Measurements from ENCODE around the gene EIF3L. TPM values are rescaled to one million over a fixed set of nuclear protein-coding genes. Genes with fewer than 3 reads are reported as not detected.
"Not testable (repeated sequence)": the region's sequence is repeated elsewhere in the genome, so short reads cannot be mapped to it uniquely, and the experiment has no call there.

The EIF3L gene
- total RNA-seq: 460 and 480 TPM in 2 replicates

GRCh38 chr22:37849089-37849751, at the start of gene EIF3L:
TSS of gene EIF3L (plus strand) at chr22:37849419. CDS start at chr22:37849450, 31 bp downstream.
- H3K4me3 Mint-ChIP-seq: peak within 1 kb of the TSS; percentile 98
- intact Hi-C loops (cut with micrococcal nuclease): loop anchor here (1.0 kb wide), 2 partner anchors 85 to 241 kb away; partner anchors contain the start of gene GGA1
- H3K9me3 Mint-ChIP-seq: no peaks in the 10 kb centered on the region
- peaks cover 41% of the 10 kb centered on the region for H3K4me1 Mint-ChIP-seq
- peaks cover 39% of the 10 kb centered on the region for H3K36me3 Mint-ChIP-seq (ENCODE audit: low read depth)
- H3K27me3 Mint-ChIP-seq: no peaks in the 10 kb centered on the region
- DNase-seq: peak; percentile 97
- H3K27ac Mint-ChIP-seq: peak within 1 kb of the TSS; percentile 97

- H3K27ac Mint-ChIP-seq; intact Hi-C loops (cut with micrococcal nuclease); H3K4me3 Mint-ChIP-seq; DNase-seq; H3K36me3 Mint-ChIP-seq (ENCODE audit: low read depth); H3K9me3 Mint-ChIP-seq: not testable (repeated sequence)
- peaks cover 17% of the 10 kb centered on the region for H3K4me1 Mint-ChIP-seq
- peaks cover 29% of the 10 kb centered on the region for H3K27me3 Mint-ChIP-seq
These were observed 49.2 kb upstream of the EIF3L start for GRCh38 chr22:37799979-37800378.

- H3K4me1 Mint-ChIP-seq: peaks cover 32% of the 10 kb centered on the region
- no peaks in the 10 kb centered on the region for H3K9me3 Mint-ChIP-seq
- H3K4me3 Mint-ChIP-seq: peak overlapping the region; percentile 81
- H3K27me3 Mint-ChIP-seq: peaks cover 37% of the 10 kb centered on the region
- peaks cover 5% of the 10 kb centered on the region for H3K36me3 Mint-ChIP-seq (ENCODE audit: low read depth)
- H3K27ac Mint-ChIP-seq: no peak overlapping the region
- DNase-seq: no peak
- intact Hi-C loops (cut with micrococcal nuclease): loop anchor here (2.0 kb wide), 1 partner anchor 17 kb away; no protein-coding TSS in a partner anchor
These were observed 47.3 kb upstream of the EIF3L start for GRCh38 chr22:37801946-37802309.

- H3K9me3 Mint-ChIP-seq: no peaks in the 10 kb centered on the region
- H3K27ac Mint-ChIP-seq: peak overlapping the region; percentile 9
- H3K27me3 Mint-ChIP-seq: peaks cover 37% of the 10 kb centered on the region
- peaks cover 36% of the 10 kb centered on the region for H3K4me1 Mint-ChIP-seq
- intact Hi-C loops (cut with micrococcal nuclease): loop anchor here (2.0 kb wide), 1 partner anchor 16 kb away; no protein-coding TSS in a partner anchor
- DNase-seq: peak; percentile 77
- H3K36me3 Mint-ChIP-seq (ENCODE audit: low read depth): peaks cover 5% of the 10 kb centered on the region
- peak overlapping the region; percentile 83 for H3K4me3 Mint-ChIP-seq
These were observed 46.7 kb upstream of the EIF3L start for GRCh38 chr22:37802310-37803194.

- Mint-ChIP-seq H3K27me3 (peaks cover 34% of the 10 kb centered on the region), H3K4me3 (peak overlapping the region; percentile 83), H3K4me1 (peaks cover 37% of the 10 kb centered on the region), H3K27ac (peak overlapping the region; percentile 9), H3K9me3 (no peaks in the 10 kb centered on the region), H3K36me3 (ENCODE audit: low read depth) (peaks cover 5% of the 10 kb centered on the region)
- intact Hi-C loops (cut with micrococcal nuclease): loop anchor here (2.0 kb wide), 1 partner anchor 16 kb away; no protein-coding TSS in a partner anchor
- DNase-seq: peak; percentile 58
These were observed 46.0 kb upstream of the EIF3L start for GRCh38 chr22:37803195-37803638.

GRCh38 chr22:37803639-37804351, 45.4 kb upstream of the EIF3L start:
- Mint-ChIP-seq H3K36me3 (ENCODE audit: low read depth) (peaks cover 5% of the 10 kb centered on the region), H3K4me3 (peak overlapping the region; percentile 83), H3K27ac (peak overlapping the region; percentile 73), H3K9me3 (no peaks in the 10 kb centered on the region), H3K27me3 (peaks cover 34% of the 10 kb centered on the region), H3K4me1 (peaks cover 39% of the 10 kb centered on the region)
- peak; percentile 61 for DNase-seq
- intact Hi-C loops (cut with micrococcal nuclease): loop anchor here (2.0 kb wide), 1 partner anchor 15 kb away; no protein-coding TSS in a partner anchor

GRCh38 chr22:37804352-37804880, 44.8 kb upstream of the EIF3L start:
- Mint-ChIP-seq H3K27ac (peak overlapping the region; percentile 73), H3K27me3 (peaks cover 29% of the 10 kb centered on the region), H3K36me3 (ENCODE audit: low read depth) (peaks cover 5% of the 10 kb centered on the region), H3K9me3 (no peaks in the 10 kb centered on the region), H3K4me1 (peaks cover 39% of the 10 kb centered on the region), H3K4me3 (peak overlapping the region; percentile 83)
- no peak for DNase-seq
- intact Hi-C loops (cut with micrococcal nuclease): no loop called here

- H3K4me3 Mint-ChIP-seq: peak overlapping the region; percentile 94
- peaks cover 5% of the 10 kb centered on the region for H3K36me3 Mint-ChIP-seq (ENCODE audit: low read depth)
- H3K9me3 Mint-ChIP-seq: no peaks in the 10 kb centered on the region
- peak; percentile 96 for DNase-seq
- H3K4me1 Mint-ChIP-seq: peaks cover 39% of the 10 kb centered on the region
- peak overlapping the region; percentile 60 for H3K27ac Mint-ChIP-seq
- H3K27me3 Mint-ChIP-seq: peaks cover 29% of the 10 kb centered on the region
- intact Hi-C loops (cut with micrococcal nuclease): loop anchor here (5.0 kb wide), 2 partner anchors 128 to 198 kb away; partner anchors contain the start of genes GGA1 and LGALS1
These were observed 44.1 kb upstream of the EIF3L start for GRCh38 chr22:37804881-37805809.

- intact Hi-C loops (cut with micrococcal nuclease): loop anchor here (2.0 to 5.0 kb wide), 3 partner anchors 129 to 199 kb away; partner anchors contain the start of genes C22orf23, GGA1, LGALS1 and POLR2F
- peaks cover 39% of the 10 kb centered on the region for H3K4me1 Mint-ChIP-seq
- peaks cover 26% of the 10 kb centered on the region for H3K27me3 Mint-ChIP-seq
- H3K9me3 Mint-ChIP-seq: no peaks in the 10 kb centered on the region
- H3K27ac Mint-ChIP-seq: peak overlapping the region; percentile 75
- H3K36me3 Mint-ChIP-seq (ENCODE audit: low read depth): peaks cover 5% of the 10 kb centered on the region
- no peak for DNase-seq
- H3K4me3 Mint-ChIP-seq: peak overlapping the region; percentile 94
These were observed 43.4 kb upstream of the EIF3L start for GRCh38 chr22:37805810-37806277.

- DNase-seq: peak; percentile 75
- Mint-ChIP-seq H3K36me3 (ENCODE audit: low read depth) (peaks cover 5% of the 10 kb centered on the region), H3K27me3 (peaks cover 26% of the 10 kb centered on the region), H3K27ac (peak overlapping the region; percentile 75), H3K9me3 (no peaks in the 10 kb centered on the region), H3K4me3 (peak overlapping the region; percentile 94), H3K4me1 (peaks cover 39% of the 10 kb centered on the region)
- intact Hi-C loops (cut with micrococcal nuclease): loop anchor here (1.0 to 5.0 kb wide), 5 partner anchors 11 to 199 kb away; partner anchors contain the start of genes ANKRD54, C22orf23, GGA1 and LGALS1
These were observed 42.5 kb upstream of the EIF3L start for GRCh38 chr22:37806409-37807333.
